ENCODE results near the gene SELENBP1. TPM values are rescaled to one million over a fixed set of nuclear protein-coding genes. Genes with fewer than 3 reads are reported as not detected.

Gene SELENBP1
- total RNA-seq, 2 experiments from 2014 or later = not detected

Other genes starting within 250 kb of the SELENBP1 start
- gene SEMA6C, start 226.1 kb downstream of the SELENBP1 start, total RNA-seq = 1 to 10 TPM; 1.5 to 1.6 TPM
- gene TNFAIP8L2, start 216.1 kb downstream of the SELENBP1 start, total RNA-seq = 10 to 100 TPM in 1 of 2 experiments, 1 to 10 TPM in 1; 9.6 to 10.5 TPM
- 1 to 10 TPM; 4.5 to 4.8 TPM for gene LYSMD1, start 206.8 kb downstream of the SELENBP1 start, total RNA-seq
- 10 to 100 TPM; 60.5 to 64.2 TPM for gene SCNM1, start 206.6 kb downstream of the SELENBP1 start, total RNA-seq
- 1 to 10 TPM in 1 of 2 experiments, under 1 TPM in 1; 0.98 to 1.1 TPM for gene TMOD4, start 196.7 kb downstream of the SELENBP1 start, total RNA-seq
- gene VPS72, start 182.5 kb downstream of the SELENBP1 start, total RNA-seq = 10 to 100 TPM; 49.8 to 56.9 TPM
- gene PIP5K1A, start 174.2 kb downstream of the SELENBP1 start, total RNA-seq = 10 to 100 TPM; 72.6 to 82.5 TPM
- 100 to 1,000 TPM; 167 to 192 TPM for gene PSMD4, start 118.0 kb downstream of the SELENBP1 start, total RNA-seq
- 10 to 100 TPM; 20.9 to 22.0 TPM for gene ZNF687, start 90.4 kb downstream of the SELENBP1 start, total RNA-seq
- 10 to 100 TPM; 64.1 to 69.2 TPM for gene PI4KB, start 45.3 kb downstream of the SELENBP1 start, total RNA-seq
- gene RFX5, start 25.5 kb downstream of the SELENBP1 start, total RNA-seq = 10 to 100 TPM; 62.3 to 63.4 TPM
- gene PSMB4, start 26.9 kb upstream of the SELENBP1 start, total RNA-seq = 100 to 1,000 TPM; 394 to 398 TPM
- gene POGZ, start 86.8 kb upstream of the SELENBP1 start, total RNA-seq = 10 to 100 TPM; 69.7 to 73.7 TPM
- 1 to 10 TPM in 1 of 2 experiments, under 1 TPM in 1; 0.62 to 1.5 TPM for gene CGN, start 138.7 kb upstream of the SELENBP1 start, total RNA-seq
- gene TUFT1, start 167.6 kb upstream of the SELENBP1 start, total RNA-seq = 1 to 10 TPM; 2.3 to 2.8 TPM
- 10 to 100 TPM; 22.9 to 23.6 TPM for gene SNX27, start 239.3 kb upstream of the SELENBP1 start, total RNA-seq